Natural killer cell (primary cell): Measurements from ENCODE around the gene MTHFR. TPM values are rescaled to one million over a fixed set of nuclear protein-coding genes. Genes with fewer than 3 reads are reported as not detected.

Experiments used
- ATAC-seq, 3 donors: fragments of 150-1000 bp in 2 of 3; fragments of 200-7000 bp in 1 of 3; cut with Tn5 transposase; 1 replicate in 1 of 3; 2 replicates in 2 of 3; pipeline ENCODE4 v1.10.0; 2021; ENCODE audit warnings: mild to moderate bottlenecking in 2 of 3, moderate library complexity in 2 of 3
- DNase-seq, 2 donors: peaks; one replicate each; pipeline versions ENCODE4 v3.0.0 to v3.0.0-alpha.2; 2013 to 2021; ENCODE audit warnings: mixed read lengths in 1 of 2
- H3K27ac ChIP-seq: one replicate; pipeline ENCODE4 v1.5.1; 2013; ENCODE audit warnings: mild to moderate bottlenecking, low read length
- H3K27me3 ChIP-seq: one replicate; pipeline ENCODE4 v1.6.1; 2013; ENCODE audit warnings: low read length; ENCODE audit not compliant: control insufficient read depth, insufficient read depth
- H3K36me3 ChIP-seq: one replicate; pipeline ENCODE4 v1.6.1; 2013; ENCODE audit warnings: low read length; ENCODE audit not compliant: control insufficient read depth, insufficient read depth
- H3K4me1 ChIP-seq: one replicate; pipeline ENCODE4 v1.6.1; 2013; ENCODE audit warnings: low read length; ENCODE audit not compliant: control insufficient read depth, insufficient read depth
- H3K4me3 ChIP-seq: one replicate; pipeline ENCODE4 v1.5.1; 2013; ENCODE audit warnings: low read length
- H3K9me3 ChIP-seq: one replicate; pipeline ENCODE4 v1.6.1; 2013; ENCODE audit warnings: low read length; ENCODE audit not compliant: control insufficient read depth, insufficient read depth
- H3K27ac Mint-ChIP-seq, 2 donors: one replicate each; pipeline ENCODE4 v1.8.0; 2022; ENCODE audit warnings: mild to moderate bottlenecking in 2 of 2, mixed read lengths in 2 of 2, moderate library complexity in 1 of 2
- H3K27me3 Mint-ChIP-seq, 2 donors: one replicate each; pipeline ENCODE4 v1.8.0; 2022; ENCODE audit warnings: low read depth in 2 of 2, mixed read lengths in 2 of 2
- H3K36me3 Mint-ChIP-seq: one replicate; pipeline ENCODE4 v1.8.0; 2022; ENCODE audit warnings: mixed read lengths
- H3K4me1 Mint-ChIP-seq, 2 donors: one replicate each; pipeline ENCODE4 v1.8.0; 2022; ENCODE audit warnings: mixed read lengths in 2 of 2
- H3K4me3 Mint-ChIP-seq: one replicate; pipeline ENCODE4 v1.8.0; 2022; ENCODE audit warnings: mild to moderate bottlenecking, moderate library complexity, mixed read lengths
- H3K9me3 Mint-ChIP-seq, 2 donors: one replicate each; pipeline ENCODE4 v1.8.0; 2022; ENCODE audit warnings: mixed read lengths in 2 of 2
- WGBS: methylation state at CpG from one replicate; pipeline ENCODE4 v1.1.7; 2013; ENCODE audit warnings: missing lambda C conversion rate; ENCODE audit not compliant: insufficient coverage; 5-methylcytosine and 5-hydroxymethylcytosine counted together
- intact Hi-C: fragments of 100-400 bp; cut with micrococcal nuclease; formaldehyde crosslinking; loops from one replicate; pipeline ENCODE4 v1.14.2; 2022
- total RNA-seq, 4 donors: library from RNA; stranded (reverse); fragments of 120-200 nt in 1 of 4; gene quantifications; one replicate each; pipeline versions ENCODE4 v1.2.3 to v1.2.4, GENCODE V29; 2013 to 2022
- TF ChIP-seq, protein P1 (sequence below): fragments of 200-600 bp; IDR thresholded peaks from one replicate; pipeline ENCODE4 v1.8.0; 2022; ENCODE audit warnings: antibody characterized with exemption

MTHFR gene
- total RNA-seq, 3 donors from 2014 or later (not counting 1 experiment from before 2014, with no cell fraction given), result 61.8 to 78.4 (median 69.5) TPM

- Mint-ChIP-seq H3K4me3 (no peak overlapping the region), H3K27me3 (no peaks in the 10 kb centered on the region), H3K27ac (no peak overlapping the region), H3K9me3 (no peaks in the 10 kb centered on the region), H3K4me1 (peaks cover 5 to 20% of the 10 kb centered on the region in 2 donors), H3K36me3 (no peaks in the 10 kb centered on the region)
- 58% methylated on average over 5 of the region's 5 CpGs for WGBS
- no peak overlapping the region for H3K27ac ChIP-seq
- ATAC-seq, result no peak
- no peak for DNase-seq
- H3K4me1 ChIP-seq, result peaks cover 36% of the 10 kb centered on the region
- H3K9me3 ChIP-seq, result no peaks in the 10 kb centered on the region
- no peak overlapping the region for H3K4me3 ChIP-seq
- H3K36me3 ChIP-seq, result peaks cover 12% of the 10 kb centered on the region
- intact Hi-C loops, result no loop called here
- TF ChIP-seq, protein P1, sequence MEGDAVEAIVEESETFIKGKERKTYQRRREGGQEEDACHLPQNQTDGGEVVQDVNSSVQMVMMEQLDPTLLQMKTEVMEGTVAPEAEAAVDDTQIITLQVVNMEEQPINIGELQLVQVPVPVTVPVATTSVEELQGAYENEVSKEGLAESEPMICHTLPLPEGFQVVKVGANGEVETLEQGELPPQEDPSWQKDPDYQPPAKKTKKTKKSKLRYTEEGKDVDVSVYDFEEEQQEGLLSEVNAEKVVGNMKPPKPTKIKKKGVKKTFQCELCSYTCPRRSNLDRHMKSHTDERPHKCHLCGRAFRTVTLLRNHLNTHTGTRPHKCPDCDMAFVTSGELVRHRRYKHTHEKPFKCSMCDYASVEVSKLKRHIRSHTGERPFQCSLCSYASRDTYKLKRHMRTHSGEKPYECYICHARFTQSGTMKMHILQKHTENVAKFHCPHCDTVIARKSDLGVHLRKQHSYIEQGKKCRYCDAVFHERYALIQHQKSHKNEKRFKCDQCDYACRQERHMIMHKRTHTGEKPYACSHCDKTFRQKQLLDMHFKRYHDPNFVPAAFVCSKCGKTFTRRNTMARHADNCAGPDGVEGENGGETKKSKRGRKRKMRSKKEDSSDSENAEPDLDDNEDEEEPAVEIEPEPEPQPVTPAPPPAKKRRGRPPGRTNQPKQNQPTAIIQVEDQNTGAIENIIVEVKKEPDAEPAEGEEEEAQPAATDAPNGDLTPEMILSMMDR, result no peak
- no peaks in the 10 kb centered on the region for H3K27me3 ChIP-seq
Measured at GRCh38 chr1:11786168-11786567, 19.6 kb downstream of the MTHFR start.

- no peaks in the 10 kb centered on the region for H3K27me3 Mint-ChIP-seq
- no peak overlapping the region for H3K27ac ChIP-seq
- peaks cover 26% of the 10 kb centered on the region for H3K4me1 ChIP-seq
- H3K36me3 Mint-ChIP-seq, result no peaks in the 10 kb centered on the region
- intact Hi-C loops, result no loop called here
- no peaks in the 10 kb centered on the region for H3K27me3 ChIP-seq
- peak overlapping the region; percentile 83 for H3K4me3 Mint-ChIP-seq
- TF ChIP-seq, protein P1, result peak; percentile 92
- peak overlapping the region in 1 of 2 donors; percentile 59 for H3K27ac Mint-ChIP-seq
- H3K9me3 ChIP-seq, result no peaks in the 10 kb centered on the region
- ATAC-seq (peak; percentile 74 to 93 (median 85)), DNase-seq (peak; percentile 49 to 63)
- peaks cover 2% of the 10 kb centered on the region for H3K36me3 ChIP-seq
- H3K4me1 Mint-ChIP-seq, result peaks cover 5 to 12% of the 10 kb centered on the region in 2 donors
- WGBS, result 10% methylated on average over 29 of the region's 30 CpGs
- no peaks in the 10 kb centered on the region for H3K9me3 Mint-ChIP-seq
- peak overlapping the region; percentile 41 for H3K4me3 ChIP-seq
Measured at GRCh38 chr1:11784993-11785769, 20.6 kb downstream of the MTHFR start.

GRCh38 chr1:11784256-11784992 is 21.3 kb downstream of the MTHFR start:
- peak in 1 of 3 donors; percentile 18 for ATAC-seq
- intact Hi-C loops, result no loop called here
- H3K36me3 Mint-ChIP-seq, result no peaks in the 10 kb centered on the region

More at GRCh38 chr1:11784256-11784992, 21.3 kb downstream of the MTHFR start:
- no peak for DNase-seq
- no peak overlapping the region for H3K27ac ChIP-seq
- H3K36me3 ChIP-seq, result no peaks in the 10 kb centered on the region
- TF ChIP-seq, protein P1, result no peak
- peaks cover 18% of the 10 kb centered on the region for H3K4me1 ChIP-seq
- H3K27ac Mint-ChIP-seq, result peak overlapping the region in 1 of 2 donors; percentile 59
- H3K9me3 Mint-ChIP-seq, result no peaks in the 10 kb centered on the region
- WGBS, result 73% methylated on average over 20 of the region's 21 CpGs
- H3K4me3 Mint-ChIP-seq, result peak overlapping the region; percentile 17
- no peaks in the 10 kb centered on the region for H3K9me3 ChIP-seq
- no peaks in the 10 kb centered on the region for H3K27me3 ChIP-seq
- no peaks in the 10 kb centered on the region for H3K27me3 Mint-ChIP-seq
- H3K4me1 Mint-ChIP-seq, result peaks cover 5 to 12% of the 10 kb centered on the region in 2 donors
- peak overlapping the region; percentile 41 for H3K4me3 ChIP-seq
